Measurements from ENCODE around the gene OR1B1. TPM values are rescaled to one million over a fixed set of nuclear protein-coding genes. Genes with fewer than 3 reads are reported as not detected.
"Not testable (repeated sequence)": the region's sequence is repeated elsewhere in the genome, so short reads cannot be mapped to it uniquely, and the experiment has no call there.

Gene OR1B1
- total RNA-seq, 4 donors from 2014 or later: 0.41 TPM; not detected in 3

GRCh38 chr9:122605691-122606090, 51.7 kb downstream of the OR1B1 start:
- intact Hi-C loops (cut with DNase I; ENCODE audit: low total_unique reads): no loop called here
- H3K36me3 ChIP-seq: no peaks in the 10 kb centered on the region
- TF ChIP-seq POLR2A (IDR thresholded peaks at IDR 0.05) (no peak), CTCF (IDR thresholded peaks at IDR 0.05) (no peak)
- DNase-seq: no peak
- no peaks in the 10 kb centered on the region for H3K27me3 ChIP-seq
- no peak overlapping the region for H3K4me3 ChIP-seq
- no peak overlapping the region for H3K27ac ChIP-seq
- no peaks in the 10 kb centered on the region for H3K9me3 ChIP-seq
- no peaks in the 10 kb centered on the region for H3K4me1 ChIP-seq

- DNase-seq; H3K36me3 ChIP-seq; H3K27me3 ChIP-seq; H3K4me3 ChIP-seq; H3K9me3 ChIP-seq; intact Hi-C loops (cut with DNase I; ENCODE audit: low total_unique reads); H3K27ac ChIP-seq; H3K4me1 ChIP-seq: not testable (repeated sequence)
Observed at GRCh38 chr9:122583284-122583683, 74.1 kb downstream of the OR1B1 start, which contains the start of gene OR1L8. TSS of gene OR1L8 (minus strand) at chr9:122583384. CDS start at chr9:122568477, 14,907 bp downstream.

- Histone ChIP-seq H3K4me1 (no peaks in the 10 kb centered on the region), H3K27ac (no peak overlapping the region), H3K36me3 (no peaks in the 10 kb centered on the region), H3K27me3 (no peaks in the 10 kb centered on the region), H3K4me3 (no peak overlapping the region), H3K9me3 (no peaks in the 10 kb centered on the region)
- DNase-seq: no peak
- intact Hi-C loops (cut with DNase I; ENCODE audit: low total_unique reads): no loop called here
- no peak for TF ChIP-seq POLR2A (IDR thresholded peaks at IDR 0.05)
- TF ChIP-seq CTCF (IDR thresholded peaks at IDR 0.05): no peak
Observed at GRCh38 chr9:122580360-122580759, 77.1 kb downstream of the OR1B1 start.

- Histone ChIP-seq H3K36me3 (no peaks in the 10 kb centered on the region), H3K4me3 (no peak overlapping the region), H3K27ac (no peak overlapping the region), H3K27me3 (no peaks in the 10 kb centered on the region), H3K9me3 (no peaks in the 10 kb centered on the region), H3K4me1 (no peaks in the 10 kb centered on the region)
- no peak for TF ChIP-seq CTCF (IDR thresholded peaks at IDR 0.05)
- TF ChIP-seq POLR2A (IDR thresholded peaks at IDR 0.05): no peak
- intact Hi-C loops (cut with DNase I; ENCODE audit: low total_unique reads): no loop called here
- DNase-seq: no peak
Observed at GRCh38 chr9:122579874-122580273, 77.6 kb downstream of the OR1B1 start.

Other genes with a start within 250 kb of the OR1B1 start
- gene OR1J1, start 179.7 kb downstream of the OR1B1 start, total RNA-seq: not detected
- gene OR1J2, start 146.8 kb downstream of the OR1B1 start, total RNA-seq: not detected
- not detected for gene OR1J4, start 138.5 kb downstream of the OR1B1 start, total RNA-seq
- not detected for gene OR1N1, start 130.3 kb downstream of the OR1B1 start, total RNA-seq
- not detected for gene OR1N2, start 104.5 kb downstream of the OR1B1 start, total RNA-seq
- under 1 TPM in 2 of 4 donors, not detected in 2; 0.27 to 0.28 TPM for gene OR1L8, start 74.2 kb downstream of the OR1B1 start, total RNA-seq
- not detected for gene OR1Q1, start 42.9 kb downstream of the OR1B1 start, total RNA-seq
- not detected for gene OR1L1, start 4.1 kb upstream of the OR1B1 start, total RNA-seq
- not detected for gene OR1L3, start 17.5 kb upstream of the OR1B1 start, total RNA-seq
- not detected for gene OR1L4, start 66.4 kb upstream of the OR1B1 start, total RNA-seq
- not detected for gene OR1L6, start 84.7 kb upstream of the OR1B1 start, total RNA-seq
- not detected for gene OR5C1, start 131.3 kb upstream of the OR1B1 start, total RNA-seq
- not detected for gene OR1K1, start 142.5 kb upstream of the OR1B1 start, total RNA-seq
- gene PDCL, start 171.0 kb upstream of the OR1B1 start, total RNA-seq: 10 to 100 TPM; 16.9 to 74.0 (median 21.1) TPM
- gene RC3H2, start 247.7 kb upstream of the OR1B1 start, total RNA-seq: 10 to 100 TPM; 21.8 to 69.0 (median 52.5) TPM